Loucy (cell line): ENCODE results near the gene B4GALT3.

ENCODE experiments used
- CTCF ChIP-seq: fragments of 200-600 bp; sonication (generic); conservative IDR thresholded peaks from 2 replicates; pipeline ENCODE4 v1.5.1; 2014; ENCODE audit warnings: mild to moderate bottlenecking, antibody characterized with exemption, low read length
- EZH2phosphoT487 ChIP-seq: fragments of 200-600 bp; IDR thresholded peaks from 2 replicates; pipeline ENCODE4 v1.6.1; 2018; ENCODE audit warnings: antibody characterized with exemption, mild to moderate bottlenecking, moderate library complexity, borderline replicate concordance

- no peak for TF ChIP-seq CTCF
- no peak for TF ChIP-seq EZH2phosphoT487
These were observed 54.3 kb downstream of the B4GALT3 start for GRCh38 chr1:161122967-161123366.
